ENCODE measurements around the gene SYDE2.

DNA sequence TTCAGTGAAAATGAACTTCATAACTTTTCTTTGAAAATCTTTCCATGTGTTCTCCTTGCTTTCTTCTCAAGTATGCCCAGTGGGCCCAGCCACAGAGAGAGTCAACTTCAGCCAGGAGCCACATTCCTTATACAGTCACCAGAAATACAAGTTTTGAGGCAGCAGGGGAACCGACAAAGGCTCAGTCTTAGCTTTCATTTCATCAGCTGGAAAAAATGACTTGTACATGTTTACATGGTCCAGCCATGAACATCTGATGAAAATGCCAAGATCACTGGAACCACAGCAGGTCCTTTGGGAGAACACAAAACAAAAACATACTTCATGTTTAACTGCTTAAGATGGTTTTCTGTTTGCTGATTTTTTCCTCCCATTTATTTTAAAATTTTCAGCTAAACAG lies 72.5 kb downstream of the SYDE2 start:
- TF ChIP-seq POLR2AphosphoS5 (IDR thresholded peaks at IDR 0.05; ENCODE audit: low read depth, low read length) (no peak), TAF1 (IDR thresholded peaks at IDR 0.05; ENCODE audit: borderline replicate concordance, insufficient read depth, low read length) (no peak), FOXP2 (optimal IDR thresholded peaks at IDR 0.05; ENCODE audit: borderline replicate concordance, extremely low read depth, extremely low read length, insufficient read depth) (no peak)
- TF ChIP-seq, protein P1, sequence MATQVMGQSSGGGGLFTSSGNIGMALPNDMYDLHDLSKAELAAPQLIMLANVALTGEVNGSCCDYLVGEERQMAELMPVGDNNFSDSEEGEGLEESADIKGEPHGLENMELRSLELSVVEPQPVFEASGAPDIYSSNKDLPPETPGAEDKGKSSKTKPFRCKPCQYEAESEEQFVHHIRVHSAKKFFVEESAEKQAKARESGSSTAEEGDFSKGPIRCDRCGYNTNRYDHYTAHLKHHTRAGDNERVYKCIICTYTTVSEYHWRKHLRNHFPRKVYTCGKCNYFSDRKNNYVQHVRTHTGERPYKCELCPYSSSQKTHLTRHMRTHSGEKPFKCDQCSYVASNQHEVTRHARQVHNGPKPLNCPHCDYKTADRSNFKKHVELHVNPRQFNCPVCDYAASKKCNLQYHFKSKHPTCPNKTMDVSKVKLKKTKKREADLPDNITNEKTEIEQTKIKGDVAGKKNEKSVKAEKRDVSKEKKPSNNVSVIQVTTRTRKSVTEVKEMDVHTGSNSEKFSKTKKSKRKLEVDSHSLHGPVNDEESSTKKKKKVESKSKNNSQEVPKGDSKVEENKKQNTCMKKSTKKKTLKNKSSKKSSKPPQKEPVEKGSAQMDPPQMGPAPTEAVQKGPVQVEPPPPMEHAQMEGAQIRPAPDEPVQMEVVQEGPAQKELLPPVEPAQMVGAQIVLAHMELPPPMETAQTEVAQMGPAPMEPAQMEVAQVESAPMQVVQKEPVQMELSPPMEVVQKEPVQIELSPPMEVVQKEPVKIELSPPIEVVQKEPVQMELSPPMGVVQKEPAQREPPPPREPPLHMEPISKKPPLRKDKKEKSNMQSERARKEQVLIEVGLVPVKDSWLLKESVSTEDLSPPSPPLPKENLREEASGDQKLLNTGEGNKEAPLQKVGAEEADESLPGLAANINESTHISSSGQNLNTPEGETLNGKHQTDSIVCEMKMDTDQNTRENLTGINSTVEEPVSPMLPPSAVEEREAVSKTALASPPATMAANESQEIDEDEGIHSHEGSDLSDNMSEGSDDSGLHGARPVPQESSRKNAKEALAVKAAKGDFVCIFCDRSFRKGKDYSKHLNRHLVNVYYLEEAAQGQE (IDR thresholded peaks at IDR 0.05; ENCODE audit: insufficient read depth in 1 of 2, low read depth in 2 of 2, low read length in 2 of 2), result no peak
